ENCODE data around the gene RUFY4.

- no peak for TF ChIP-seq CTCF (IDR thresholded peaks at IDR 0.05; ENCODE audit: low read depth, low read length)
- TF ChIP-seq EZH2phosphoT487 (IDR thresholded peaks at IDR 0.05; ENCODE audit: low read depth), result no peak
These were observed 35.2 kb upstream of the RUFY4 start for GRCh38 chr2:218033590-218034496.

Measured in OCI-LY3 (cell line).